Glomerular endothelial cell (primary cell): ENCODE data around the gene CACNB1. TPM values are rescaled to one million over a fixed set of nuclear protein-coding genes. Genes with fewer than 3 reads are reported as not detected.
"Not testable (repeated sequence)": the region's sequence is repeated elsewhere in the genome, so short reads cannot be mapped to it uniquely, and the experiment has no call there.

Experiments
- DNase-seq: peaks from one replicate; pipeline ENCODE4 v3.0.0-alpha.2; 2011; ENCODE audit warnings: low read depth, low spot score; ENCODE audit errors: extremely low read depth
- total RNA-seq: library from RNA; depleted of rRNA; stranded (reverse); fragments of >200 nt; gene quantifications from 2 replicates; pipeline ENCODE4 v1.2.3, GENCODE V29; 2015

Gene CACNB1
- total RNA-seq, 1 donor from 2014 or later = 4.4 TPM

- DNase-seq = no peak
These were observed 20.2 kb downstream of the CACNB1 start for GRCh38 chr17:39177256-39177655.

- no peak for DNase-seq
These were observed 21.8 kb downstream of the CACNB1 start for GRCh38 chr17:39175695-39176093.

GRCh38 chr17:39174920-39175694 is 22.4 kb downstream of the CACNB1 start:
- no peak for DNase-seq

- DNase-seq = no peak
These were observed 23.8 kb downstream of the CACNB1 start for GRCh38 chr17:39173526-39174274.

- DNase-seq = no peak
These were observed 24.4 kb downstream of the CACNB1 start for GRCh38 chr17:39173080-39173479.

- DNase-seq = no peak
These were observed 25.5 kb downstream of the CACNB1 start for GRCh38 chr17:39171933-39172332.

- DNase-seq = no peak
These were observed 26.9 kb downstream of the CACNB1 start for GRCh38 chr17:39170558-39170957.

- no peak for DNase-seq
These were observed 27.4 kb downstream of the CACNB1 start for GRCh38 chr17:39170109-39170508.

GRCh38 chr17:39169518-39169917 is 28.0 kb downstream of the CACNB1 start:
- DNase-seq = no peak

- DNase-seq = no peak
These were observed 28.4 kb downstream of the CACNB1 start for GRCh38 chr17:39169101-39169500.

- DNase-seq = not testable (repeated sequence)
These were observed 29.0 kb downstream of the CACNB1 start for GRCh38 chr17:39168503-39168902.

- no peak for DNase-seq
These were observed 30.0 kb downstream of the CACNB1 start for GRCh38 chr17:39167476-39167875.

- DNase-seq = no peak
These were observed 30.8 kb downstream of the CACNB1 start for GRCh38 chr17:39166437-39167335.

GRCh38 chr17:39165841-39166349 is 31.6 kb downstream of the CACNB1 start, which contains the start of gene ARL5C:
TSS of gene ARL5C (minus strand) at chr17:39166161. CDS start at chr17:39165760, 401 bp downstream.
- no peak for DNase-seq

- DNase-seq = no peak
These were observed 32.2 kb downstream of the CACNB1 start for GRCh38 chr17:39165178-39165840.

- DNase-seq = peak; percentile 67
These were observed 32.8 kb downstream of the CACNB1 start for GRCh38 chr17:39164675-39165143.

- no peak for DNase-seq
These were observed 35.5 kb downstream of the CACNB1 start for GRCh38 chr17:39161962-39162361.

- no peak for DNase-seq
These were observed 38.8 kb downstream of the CACNB1 start for GRCh38 chr17:39158623-39159022.

- no peak for DNase-seq
These were observed 41.0 kb downstream of the CACNB1 start for GRCh38 chr17:39156491-39156890.

- no peak for DNase-seq
These were observed 41.8 kb downstream of the CACNB1 start for GRCh38 chr17:39155654-39156053.
